Psoas muscle (tissue), 8 donors: Measurements from ENCODE around the gene CCDC78. TPM values are rescaled to one million over a fixed set of nuclear protein-coding genes. Genes with fewer than 3 reads are reported as not detected.

Source experiments
- ATAC-seq, 4 donors: fragments of 200-7000 bp; cut with Tn5 transposase; one replicate each; pipeline ENCODE4 v1.9.1; 2020; ENCODE audit warnings: moderate library complexity in 3 of 4, mild to moderate bottlenecking in 2 of 4
- DNase-seq, 2 donors: peaks; one replicate each; pipeline ENCODE4 v3.0.0-alpha.2; 2020
- H3K27ac ChIP-seq: fragments of 200-600 bp; one replicate; pipeline ENCODE4 v1.8.0; 2022
- H3K27me3 ChIP-seq, 3 donors: fragments of 200-600 bp in 1 of 3; one replicate each; pipeline versions ENCODE4 v1.6.1 to v1.8.0; 2013 to 2022; ENCODE audit warnings: low read length in 2 of 3, mild to moderate bottlenecking in 2 of 3, moderate library complexity in 1 of 3; ENCODE audit not compliant: insufficient read depth in 3 of 3
- H3K36me3 ChIP-seq, 2 donors: fragments of 200-600 bp in 1 of 2; one replicate each; pipeline versions ENCODE4 v1.6.1 to v1.8.0; 2013 to 2022; ENCODE audit warnings: low read depth in 1 of 2, mild to moderate bottlenecking in 1 of 2, moderate library complexity in 1 of 2; ENCODE audit not compliant: insufficient read depth in 1 of 2
- H3K4me1 ChIP-seq: fragments of 200-600 bp; one replicate; pipeline ENCODE4 v1.8.0; 2022
- H3K4me3 ChIP-seq: fragments of 200-600 bp; one replicate; pipeline ENCODE4 v1.8.0; 2022; ENCODE audit warnings: mild to moderate bottlenecking
- H3K9me3 ChIP-seq: fragments of 200-600 bp; one replicate; pipeline ENCODE4 v1.8.0; 2022
- WGBS, 3 donors: extraction: QIAGEN DNeasy Blood & Tissue Kit; methylation state at CpG; one replicate each; pipeline versions ENCODE4 v1.1.6 to v1.1.7; 2013; 5-methylcytosine and 5-hydroxymethylcytosine counted together
- intact Hi-C, 2 donors: fragments of 100-400 bp; cut with DNase I; formaldehyde crosslinking; loops; one replicate each; pipeline versions ENCODE4 v1.11.0 to v1.14.2; 2022
- polyA plus RNA-seq, 3 donors: library from polyadenylated mRNA; stranded (reverse); fragments of 200-250 nt; gene quantifications; one replicate each; pipeline ENCODE4 v1.2.3, GENCODE V29; 2013
- total RNA-seq, 4 donors: library from RNA; stranded (reverse); fragmentation: NEBNext Ultra II Directional in 2 of 4; extraction: Animal tissue kit (Norgen Biotek cat#: 25700) in 2 of 4; gene quantifications; one replicate each; pipeline versions ENCODE4 v1.2.1 to v1.2.4, GENCODE V29; 2021 to 2023
- TF ChIP-seq, protein P1 (sequence below): fragments of 200-600 bp; IDR thresholded peaks from one replicate; pipeline ENCODE4 v1.8.0; 2022; ENCODE audit warnings: antibody characterized with exemption
- donor health status: healthy with polysubstance abuse.
- donor health status: DM: no; HTN: no; CAD: no; lungs with moderate emphysema.
- donor health status: Bipolar disorder and iron deficiency.
- donor health status: healthy.
- donor health status: DM: yes; HTN: yes; CAD: no.
- donor health status: DM: no; HTN: no; CAD: no.
- donor health status: DM: no; HTN: no; CAD: no.
- donor health status: DM: yes; HTN: yes; CAD: no.

Gene CCDC78
- total and polyA plus RNA-seq, 7 donors = 0.11 to 0.16 (median 0.12) TPM; not detected in 4

DNA sequence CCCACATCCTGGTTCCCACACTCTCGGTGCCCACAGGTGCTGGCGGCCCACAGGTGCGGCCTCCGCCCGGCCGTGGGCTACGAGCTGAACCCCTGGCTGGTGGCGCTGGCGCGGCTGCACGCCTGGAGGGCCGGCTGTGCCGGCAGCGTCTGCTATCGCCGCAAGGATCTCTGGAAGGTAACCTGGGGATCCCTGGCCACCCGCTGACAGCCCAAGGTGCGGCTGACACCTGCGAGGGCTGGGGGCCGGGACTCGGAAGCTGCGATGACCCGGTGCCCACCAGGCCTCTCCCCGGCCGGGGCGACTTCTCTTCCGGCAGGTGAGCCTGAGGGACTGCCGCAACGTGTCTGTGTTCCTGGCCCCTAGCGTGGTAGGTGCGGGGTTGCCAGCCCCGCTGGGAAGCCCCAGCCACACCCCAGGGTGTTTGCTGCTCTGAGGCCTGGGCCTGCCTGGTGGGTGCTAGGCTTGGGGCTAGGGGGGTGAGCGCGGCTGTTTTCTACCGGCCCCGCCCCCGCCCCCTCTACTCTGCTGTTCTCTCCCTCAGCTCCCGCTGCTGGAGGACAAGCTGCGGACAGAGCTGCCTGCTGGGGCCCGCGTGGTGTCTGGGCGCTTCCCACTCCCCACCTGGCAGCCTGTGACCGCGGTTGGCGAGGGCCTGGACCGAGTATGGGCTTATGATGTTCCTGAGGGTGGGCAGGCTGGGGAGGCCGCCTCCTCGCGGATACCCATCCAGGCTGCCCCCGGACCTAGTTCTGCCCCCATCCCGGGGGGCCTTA is 4.3 kb downstream of the CCDC78 start:
- intact Hi-C loops = no loop called here
- Histone ChIP-seq H3K36me3 (peaks cover 0 to 9% of the 10 kb centered on the region in 2 donors), H3K27me3 (peaks cover 0 to 16% (median 9%) of the 10 kb centered on the region in 3 donors), H3K27ac (peak overlapping the region; percentile 86), H3K4me1 (peaks cover 18% of the 10 kb centered on the region), H3K9me3 (no peaks in the 10 kb centered on the region), H3K4me3 (peak overlapping the region; percentile 91)
- TF ChIP-seq, protein P1, sequence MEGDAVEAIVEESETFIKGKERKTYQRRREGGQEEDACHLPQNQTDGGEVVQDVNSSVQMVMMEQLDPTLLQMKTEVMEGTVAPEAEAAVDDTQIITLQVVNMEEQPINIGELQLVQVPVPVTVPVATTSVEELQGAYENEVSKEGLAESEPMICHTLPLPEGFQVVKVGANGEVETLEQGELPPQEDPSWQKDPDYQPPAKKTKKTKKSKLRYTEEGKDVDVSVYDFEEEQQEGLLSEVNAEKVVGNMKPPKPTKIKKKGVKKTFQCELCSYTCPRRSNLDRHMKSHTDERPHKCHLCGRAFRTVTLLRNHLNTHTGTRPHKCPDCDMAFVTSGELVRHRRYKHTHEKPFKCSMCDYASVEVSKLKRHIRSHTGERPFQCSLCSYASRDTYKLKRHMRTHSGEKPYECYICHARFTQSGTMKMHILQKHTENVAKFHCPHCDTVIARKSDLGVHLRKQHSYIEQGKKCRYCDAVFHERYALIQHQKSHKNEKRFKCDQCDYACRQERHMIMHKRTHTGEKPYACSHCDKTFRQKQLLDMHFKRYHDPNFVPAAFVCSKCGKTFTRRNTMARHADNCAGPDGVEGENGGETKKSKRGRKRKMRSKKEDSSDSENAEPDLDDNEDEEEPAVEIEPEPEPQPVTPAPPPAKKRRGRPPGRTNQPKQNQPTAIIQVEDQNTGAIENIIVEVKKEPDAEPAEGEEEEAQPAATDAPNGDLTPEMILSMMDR = no peak
- DNase-seq (no peak), ATAC-seq (no peak)
- 82 to 89% (median 83%) methylated on average over 49 to 51 of the region's 51 CpGs for WGBS, 3 donors

GRCh38 chr16:720990-721764 is 5.1 kb downstream of the CCDC78 start, which contains the start of gene ANTKMT:
Gene ANTKMT, plus strand, starts transcription at chr16:721146. Its CDS starts 129 bp downstream, at chr16:721275.
- ATAC-seq (peak; percentile 85 to 89 (median 88)), DNase-seq (peak; percentile 84 to 90)
- no peaks in the 10 kb centered on the region for H3K9me3 ChIP-seq
- TF ChIP-seq, protein P1 = no peak
- H3K27ac ChIP-seq = peak within 1 kb of the TSS; percentile 86
- H3K36me3 ChIP-seq = peaks cover 0 to 9% of the 10 kb centered on the region in 2 donors
- H3K4me1 ChIP-seq = peaks cover 24% of the 10 kb centered on the region
- peaks cover 0 to 10% (median 4%) of the 10 kb centered on the region in 3 donors for H3K27me3 ChIP-seq
- 6 to 14% (median 9%) methylated on average over 41 to 106 of the region's 106 CpGs for WGBS, 3 donors
- peak within 1 kb of the TSS; percentile 91 for H3K4me3 ChIP-seq
- intact Hi-C loops = no loop called here

DNA sequence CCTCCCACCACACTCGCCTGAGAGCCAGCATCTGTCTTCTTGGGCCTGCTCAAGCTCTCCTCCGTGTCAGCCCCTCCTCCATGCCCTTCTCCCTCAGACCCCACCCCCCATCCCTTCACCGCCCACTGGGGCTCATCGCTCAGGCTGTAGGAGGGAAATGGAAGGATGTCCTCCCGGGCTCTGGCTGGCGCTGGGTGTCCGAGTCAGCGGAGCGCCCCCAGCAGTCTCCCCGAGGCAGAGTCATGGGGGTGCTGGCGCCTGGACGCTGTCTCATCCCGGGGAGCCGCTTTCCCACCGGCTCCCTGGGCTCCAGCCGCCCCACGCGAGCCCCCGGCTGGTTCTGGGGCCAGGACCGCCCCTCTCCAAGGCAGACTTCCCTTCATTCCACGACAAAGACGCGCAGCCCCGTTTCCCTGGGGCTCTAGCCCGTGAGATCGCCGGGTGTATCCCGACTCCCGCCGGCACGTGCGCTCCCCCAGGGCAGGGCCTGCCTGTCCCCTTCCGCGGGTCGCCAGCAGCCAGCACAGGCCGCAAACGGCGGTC is 5.7 kb downstream of the CCDC78 start:
- DNase-seq = peak in 1 of 2 donors; percentile 44
- Histone ChIP-seq H3K9me3 (no peaks in the 10 kb centered on the region), H3K4me3 (peak overlapping the region; percentile 91), H3K36me3 (peaks cover 0 to 9% of the 10 kb centered on the region in 2 donors), H3K27ac (peak overlapping the region; percentile 86), H3K27me3 (peaks cover 0 to 4% (median 0%) of the 10 kb centered on the region in 3 donors), H3K4me1 (peaks cover 29% of the 10 kb centered on the region)
- TF ChIP-seq, protein P1 = no peak
- ATAC-seq = peak; percentile 15 to 43 (median 24)
- WGBS, 3 donors = 0 to 1% (median 1%) methylated on average over 27 to 38 of the region's 38 CpGs
- intact Hi-C loops = no loop called here

DNA sequence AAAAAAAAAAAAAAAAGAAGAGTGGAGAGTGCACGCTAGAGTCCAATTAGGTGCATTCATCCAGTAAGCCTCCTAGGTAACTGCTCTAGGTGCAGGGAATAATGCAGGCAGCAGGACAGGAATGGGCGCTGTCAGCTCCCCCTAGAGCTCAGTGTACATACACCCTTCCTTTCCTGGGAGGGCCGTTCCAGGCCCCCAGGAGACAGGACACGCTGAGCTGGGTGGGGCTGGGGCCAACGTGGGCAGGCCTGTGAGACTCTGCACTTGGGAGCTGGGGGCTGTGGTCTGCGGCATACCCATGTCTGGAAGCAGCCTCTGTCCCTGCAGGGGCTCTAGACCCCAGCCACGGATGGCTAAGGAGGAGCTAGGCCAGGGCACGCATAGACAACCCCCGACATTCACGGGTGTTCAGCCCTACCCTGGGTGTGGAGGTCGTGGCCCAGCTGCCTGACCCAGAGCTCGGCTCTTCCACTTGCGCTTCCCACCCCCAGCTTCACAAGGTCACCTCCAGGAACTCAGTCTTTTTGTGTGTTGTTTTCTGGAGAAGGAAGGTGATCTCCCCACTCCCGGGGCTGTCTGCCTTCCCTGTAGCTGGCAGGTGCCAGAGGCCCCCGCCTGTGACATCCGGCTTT is 6.3 kb downstream of the CCDC78 start:
- 8 to 9% (median 8%) methylated on average over 16 of the region's 16 CpGs for WGBS, 3 donors
- Histone ChIP-seq H3K27me3 (no peaks in the 10 kb centered on the region), H3K9me3 (no peaks in the 10 kb centered on the region), H3K4me1 (peaks cover 29% of the 10 kb centered on the region), H3K4me3 (peak overlapping the region; percentile 91), H3K27ac (peak overlapping the region; percentile 86), H3K36me3 (peaks cover 0 to 9% of the 10 kb centered on the region in 2 donors)
- TF ChIP-seq, protein P1 = no peak
- DNase-seq = no peak
- intact Hi-C loops = no loop called here
- ATAC-seq = no peak
